ENCODE results near the gene IFTAP.

Gene IFTAP

GRCh38 chr11:36699271-36699670, 105.0 kb downstream of the IFTAP start:
- peaks cover 24% of the 10 kb centered on the region for H3K27me3 Mint-ChIP-seq
- H3K4me3 Mint-ChIP-seq = no peak overlapping the region
- no peak overlapping the region for H3K27ac Mint-ChIP-seq
- peaks cover 5% of the 10 kb centered on the region for H3K4me1 Mint-ChIP-seq (ENCODE audit: low read depth)
- H3K36me3 Mint-ChIP-seq (ENCODE audit: low read depth) = no peaks in the 10 kb centered on the region
- H3K9me3 Mint-ChIP-seq = no peaks in the 10 kb centered on the region

DNA sequence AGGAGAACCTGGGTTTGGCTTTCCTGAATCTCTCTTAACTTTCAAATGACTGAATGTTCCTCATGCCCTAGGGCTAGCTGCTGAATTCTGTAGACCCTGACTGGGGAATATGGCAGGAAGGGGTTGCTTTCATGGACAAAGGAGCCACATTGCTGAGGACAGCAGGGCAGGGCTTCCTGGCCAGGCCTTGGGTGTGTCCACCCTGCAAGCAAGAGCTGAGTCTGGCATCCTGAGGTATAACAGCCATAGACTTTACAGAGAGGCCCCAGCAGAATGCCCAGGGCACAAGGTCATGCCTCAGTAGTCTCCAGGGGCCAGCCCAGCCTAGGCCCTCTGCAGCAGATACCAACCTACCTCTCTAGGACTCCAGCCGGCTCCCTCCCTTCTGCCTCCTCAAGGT, 105.9 kb downstream of the IFTAP start:
- Mint-ChIP-seq H3K27me3 (peaks cover 24% of the 10 kb centered on the region), H3K4me1 (ENCODE audit: low read depth) (peaks cover 5% of the 10 kb centered on the region)

GRCh38 chr11:36702330-36703054, 108.2 kb downstream of the IFTAP start:
- Mint-ChIP-seq H3K9me3 (no peaks in the 10 kb centered on the region), H3K36me3 (ENCODE audit: low read depth) (no peaks in the 10 kb centered on the region), H3K27ac (no peak overlapping the region), H3K4me3 (no peak overlapping the region), H3K4me1 (ENCODE audit: low read depth) (peaks cover 5% of the 10 kb centered on the region), H3K27me3 (peaks cover 31% of the 10 kb centered on the region)

More for the DNA sequence above, 105.9 kb downstream of the IFTAP start:
- Mint-ChIP-seq H3K27ac (no peak overlapping the region), H3K9me3 (no peaks in the 10 kb centered on the region), H3K36me3 (ENCODE audit: low read depth) (no peaks in the 10 kb centered on the region), H3K4me3 (no peak overlapping the region)

GRCh38 chr11:36703055-36703404, 108.7 kb downstream of the IFTAP start:
- H3K4me1 Mint-ChIP-seq (ENCODE audit: low read depth) = peaks cover 5% of the 10 kb centered on the region
- H3K27me3 Mint-ChIP-seq = peaks cover 35% of the 10 kb centered on the region
- no peak overlapping the region for H3K27ac Mint-ChIP-seq
- H3K9me3 Mint-ChIP-seq = no peaks in the 10 kb centered on the region
- H3K4me3 Mint-ChIP-seq = no peak overlapping the region
- H3K36me3 Mint-ChIP-seq (ENCODE audit: low read depth) = no peaks in the 10 kb centered on the region
